Stimulated activated CD8-positive, alpha-beta memory T cell treated with anti-CD3 and anti-CD28 coated beads, Interleukin-4, amount 100 ng/mL, for 1 hour (primary cell): ENCODE results near the gene ADPGK.
A peak's percentile ranks its signal among the peaks of the same experiment; 100 is the strongest.

Experiments
- DNase-seq, 2 donors: peaks; one replicate each; pipeline ENCODE4 v3.0.0-alpha.2; 2020; ENCODE audit warnings: low read depth in 2 of 2, low spot score in 1 of 2

The ADPGK gene

DNA sequence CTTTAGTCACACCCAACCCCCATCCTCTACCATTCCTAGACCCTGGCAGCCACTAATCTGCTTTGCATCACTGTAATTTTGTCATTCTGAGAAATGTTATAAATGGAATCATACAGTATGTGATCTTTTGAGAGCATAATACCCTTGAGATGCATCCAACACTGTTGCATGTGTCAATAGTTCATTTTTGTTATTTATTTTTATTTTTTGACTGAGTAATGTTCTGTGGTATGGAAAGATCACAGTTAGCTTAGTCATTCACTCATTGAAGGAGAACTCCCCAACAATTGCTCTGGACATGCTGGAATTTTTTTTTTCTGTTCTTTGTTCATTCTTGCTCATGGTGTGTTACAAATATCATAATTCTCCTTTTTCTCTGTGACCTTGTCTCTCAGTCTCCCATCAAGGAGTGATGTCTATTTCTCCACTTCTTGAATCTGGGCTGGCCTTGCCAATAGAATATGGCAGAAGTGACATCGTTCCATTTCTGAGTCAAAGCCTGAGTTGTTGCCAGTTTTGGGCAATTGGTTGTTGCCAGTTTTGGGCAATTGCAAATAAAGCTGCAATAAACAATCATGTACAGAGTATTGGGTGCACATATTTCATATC is 6.8 kb upstream of the ADPGK start:
- no peak for DNase-seq

DNA sequence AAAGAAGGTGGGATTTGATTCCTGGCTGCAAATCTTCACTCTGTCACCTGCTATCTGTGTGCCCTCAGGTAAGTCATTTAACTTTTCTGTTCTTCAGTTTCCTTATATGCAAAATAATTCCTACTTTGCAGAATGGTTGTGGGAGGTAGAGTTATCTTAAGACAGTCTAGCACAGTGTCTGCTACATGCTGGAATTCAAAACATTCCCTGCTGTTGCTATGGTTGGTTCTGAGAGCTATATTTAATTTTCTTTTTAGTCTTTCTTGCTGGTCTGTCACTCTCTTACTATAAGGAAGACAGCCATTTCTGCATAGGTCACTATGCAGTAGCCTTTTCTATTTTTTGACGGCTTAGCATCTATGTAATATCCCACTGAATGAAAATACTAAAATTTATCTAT is 4.0 kb upstream of the ADPGK start:
- DNase-seq, result no peak

DNA sequence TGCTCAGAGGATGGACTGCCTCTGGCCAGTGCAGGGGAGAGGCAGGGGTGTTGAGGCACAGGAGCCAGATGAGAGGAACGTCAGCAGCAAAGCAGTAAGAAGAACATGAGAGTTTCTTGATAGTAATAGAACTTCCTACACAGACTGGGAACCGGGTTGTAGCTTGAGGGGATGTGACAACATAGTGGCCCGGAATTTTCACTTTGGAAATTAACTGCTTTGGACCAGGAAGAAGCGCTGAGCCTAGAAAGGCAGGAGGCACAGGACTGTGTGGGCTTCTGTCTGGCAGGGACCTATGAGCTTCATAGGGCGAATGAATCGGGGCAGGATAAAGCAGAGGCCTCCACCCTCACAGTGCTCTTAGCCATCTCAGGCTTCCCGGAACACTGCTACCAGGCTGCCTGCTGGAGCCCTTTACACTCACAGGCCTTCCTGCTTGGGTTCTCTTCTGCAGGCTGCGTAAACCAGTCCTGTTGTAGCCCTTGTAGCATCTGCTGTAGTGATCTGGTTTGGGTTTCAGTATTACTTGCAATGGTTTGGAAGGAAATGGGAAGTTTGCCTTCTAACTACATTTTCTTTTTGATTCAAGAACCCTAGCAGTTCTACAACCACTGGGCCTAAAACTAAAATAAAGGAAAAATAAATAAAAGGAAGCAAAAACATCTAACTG is 3.3 kb upstream of the ADPGK start:
- no peak for DNase-seq

DNA sequence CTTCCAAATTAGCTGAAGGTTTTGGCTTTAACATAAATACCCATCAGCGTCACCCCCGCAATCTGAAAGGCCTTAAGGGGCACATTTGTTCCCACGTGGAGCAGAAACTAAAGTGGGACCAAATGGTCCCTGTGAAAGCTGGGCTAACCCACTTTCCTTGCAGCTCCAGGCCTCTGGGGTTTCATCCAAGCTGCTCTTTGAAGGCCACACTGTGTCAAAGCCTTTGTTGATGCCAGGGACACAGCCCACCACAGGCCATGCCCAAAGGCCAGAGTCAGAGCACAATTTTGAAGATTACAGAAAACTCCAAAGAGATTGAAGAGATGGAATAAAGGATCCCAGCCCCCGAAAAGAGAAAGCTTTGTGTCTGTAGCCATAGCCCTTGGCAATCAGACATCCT is 2.7 kb upstream of the ADPGK start:
- no peak for DNase-seq

DNA sequence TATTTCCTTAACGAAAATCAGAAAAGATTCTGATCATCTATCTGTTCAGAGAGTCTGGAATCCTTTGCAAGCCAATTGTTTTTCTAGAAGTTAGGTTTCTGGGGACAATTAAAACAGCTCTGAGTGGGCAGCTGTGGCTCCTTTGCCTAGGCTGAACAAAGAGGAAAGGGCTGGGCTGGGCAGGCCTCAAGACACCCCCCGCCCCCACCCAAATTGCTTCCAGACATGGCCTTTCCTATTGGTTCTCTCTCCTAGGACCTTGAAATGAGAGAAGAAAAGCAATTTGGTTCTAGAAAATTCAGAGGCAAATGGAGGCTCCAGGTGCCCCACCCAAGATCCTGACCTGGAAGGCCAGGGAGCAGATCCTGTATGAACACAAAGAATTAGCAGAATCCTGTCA is 2.3 kb upstream of the ADPGK start:
- no peak for DNase-seq

DNA sequence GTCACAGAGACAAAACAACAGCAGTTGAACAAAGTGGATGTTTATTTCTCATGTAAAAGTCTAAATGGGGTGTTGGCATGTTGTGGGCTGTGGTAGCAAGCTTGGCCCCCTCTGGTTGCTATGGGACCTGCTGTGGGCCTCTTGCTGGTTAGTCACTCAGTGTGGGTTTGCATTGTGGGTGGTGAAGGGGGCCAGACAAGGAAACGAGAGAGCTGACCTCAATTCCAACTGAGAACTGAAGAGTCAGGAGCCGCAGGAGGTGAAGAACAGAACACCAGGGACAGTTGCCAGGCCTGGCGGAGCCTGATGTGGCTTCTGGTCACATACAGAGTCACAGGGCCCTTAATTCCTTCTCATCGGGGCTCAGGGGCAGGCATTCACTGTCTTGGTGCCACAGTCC is 1.9 kb upstream of the ADPGK start:
- peak in 1 of 2 donors; percentile 35 for DNase-seq

DNA sequence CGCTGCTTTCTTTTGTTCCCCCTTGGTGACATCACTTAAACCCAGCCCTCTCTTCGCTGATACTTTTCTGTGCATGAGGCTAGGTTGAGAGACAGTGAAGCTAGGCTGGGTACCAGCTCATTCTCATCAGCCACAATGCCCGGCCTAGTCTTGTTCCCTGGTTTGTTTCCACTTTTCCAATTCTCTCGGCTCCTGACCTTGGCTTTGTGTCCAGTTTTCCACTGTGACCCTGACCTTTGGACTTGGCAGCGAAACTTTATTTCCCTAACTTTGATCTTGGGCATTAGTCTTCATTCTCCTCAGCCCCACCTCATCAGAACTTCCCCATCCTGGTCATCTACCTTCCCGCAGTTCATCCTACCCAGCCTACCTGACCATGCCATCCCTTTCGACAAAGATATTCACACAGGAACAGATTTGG is 908 bp upstream of the ADPGK start:
- DNase-seq, result no peak

DNA sequence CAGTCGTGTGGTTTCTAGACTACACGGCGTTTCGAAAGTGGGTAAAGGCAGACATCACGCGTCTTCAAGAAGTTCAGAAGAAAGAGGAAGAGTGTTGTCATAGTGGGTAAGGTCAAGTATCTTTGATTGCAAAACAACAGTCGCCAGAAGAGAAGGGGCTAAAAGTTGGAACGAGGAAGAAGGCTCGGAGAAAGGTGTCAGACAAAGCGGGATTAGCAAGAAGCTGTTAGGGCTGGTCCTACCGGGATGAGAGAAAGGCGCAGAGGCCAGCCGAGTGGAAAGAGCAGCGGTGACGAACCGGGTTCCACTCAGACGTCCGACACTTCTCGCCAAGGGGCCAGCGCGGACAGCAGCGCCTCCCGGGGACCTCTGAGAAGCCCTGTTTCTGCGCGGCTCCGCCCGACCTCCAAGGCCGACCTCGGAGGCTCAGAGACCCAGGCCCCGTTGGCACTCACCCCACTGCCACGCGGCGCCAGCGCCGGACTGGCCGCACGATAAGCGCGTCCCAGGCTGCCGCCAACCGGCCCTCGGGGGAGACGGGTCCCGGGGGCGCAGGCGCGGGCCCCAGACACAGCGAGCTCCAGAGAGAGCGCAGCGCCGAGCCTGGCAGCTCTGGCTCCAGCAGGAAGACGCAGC is 436 bp downstream of the ADPGK start:
- DNase-seq, result no peak

DNA sequence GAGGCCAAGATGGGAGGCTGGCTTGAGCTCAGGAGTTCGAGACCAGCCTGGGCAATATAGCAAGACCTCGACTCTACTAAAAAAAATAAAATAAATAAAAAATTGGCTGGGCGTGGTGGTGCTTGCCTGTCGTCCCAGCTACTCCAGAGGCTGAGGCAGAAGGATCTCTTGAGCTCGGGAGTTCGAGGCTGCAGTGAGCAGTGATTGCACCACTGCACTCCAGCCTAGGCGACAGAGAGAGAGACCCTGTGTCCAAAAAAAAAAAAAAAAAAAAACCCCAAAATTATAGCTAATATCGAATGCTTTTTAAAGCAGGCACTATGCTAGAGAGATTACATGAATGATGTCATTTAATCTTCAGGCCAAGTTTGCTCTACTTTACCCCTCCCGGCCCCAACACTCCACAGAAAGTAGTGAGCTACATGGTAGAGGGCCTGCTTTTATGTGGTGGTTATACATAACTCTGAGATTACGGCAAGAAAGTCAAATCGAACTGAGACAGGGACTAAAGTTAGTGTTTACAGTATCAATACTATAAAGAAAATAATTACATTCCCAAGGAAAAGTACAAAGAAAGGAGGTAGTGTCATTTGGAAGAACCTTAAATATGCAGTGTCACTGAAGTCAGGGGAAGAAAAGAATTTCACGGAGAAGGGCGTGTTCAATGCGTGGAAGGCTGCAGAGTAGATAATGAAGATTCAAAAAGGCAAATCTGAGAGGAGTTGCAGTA is 1.1 kb downstream of the ADPGK start:
- DNase-seq, result no peak

DNA sequence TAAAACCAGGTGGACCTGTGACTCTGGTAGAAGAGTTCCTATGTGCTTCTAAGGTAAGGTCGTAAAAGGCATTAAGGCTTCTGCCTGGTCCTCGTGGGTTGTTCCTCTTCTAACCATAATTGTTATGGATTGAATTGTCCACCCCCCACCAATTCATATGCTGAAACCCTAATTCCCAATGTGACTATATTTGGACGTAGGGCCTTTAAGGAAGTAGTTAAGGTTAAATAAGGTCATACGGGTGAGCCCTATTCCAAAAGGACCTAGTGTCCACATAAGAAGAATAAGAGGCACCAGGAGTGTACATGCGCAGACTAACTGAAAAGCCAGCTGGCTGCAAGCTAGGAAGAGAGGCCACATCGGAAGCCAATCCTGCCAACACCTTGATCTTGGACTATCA is 1.9 kb downstream of the ADPGK start:
- DNase-seq, result no peak

DNA sequence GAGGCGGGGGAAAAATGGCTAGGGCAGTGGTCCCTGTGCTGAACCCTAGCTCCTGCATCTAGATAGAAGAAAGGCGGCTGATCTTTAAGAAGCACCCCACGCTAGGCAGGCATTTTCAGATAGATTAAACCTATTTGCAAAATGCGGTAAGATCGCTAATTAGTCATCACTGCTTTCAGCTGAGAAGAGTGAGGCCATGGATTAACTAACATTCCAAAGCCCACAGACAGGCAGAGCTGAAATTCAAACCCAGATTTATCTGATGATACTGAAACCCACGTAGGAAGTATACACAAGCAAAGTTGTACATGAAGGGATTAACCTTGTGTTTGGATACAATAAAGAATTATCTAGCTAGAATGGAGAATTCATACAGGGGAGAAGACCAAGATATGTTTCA is 4.8 kb downstream of the ADPGK start:
- DNase-seq, result no peak

DNA sequence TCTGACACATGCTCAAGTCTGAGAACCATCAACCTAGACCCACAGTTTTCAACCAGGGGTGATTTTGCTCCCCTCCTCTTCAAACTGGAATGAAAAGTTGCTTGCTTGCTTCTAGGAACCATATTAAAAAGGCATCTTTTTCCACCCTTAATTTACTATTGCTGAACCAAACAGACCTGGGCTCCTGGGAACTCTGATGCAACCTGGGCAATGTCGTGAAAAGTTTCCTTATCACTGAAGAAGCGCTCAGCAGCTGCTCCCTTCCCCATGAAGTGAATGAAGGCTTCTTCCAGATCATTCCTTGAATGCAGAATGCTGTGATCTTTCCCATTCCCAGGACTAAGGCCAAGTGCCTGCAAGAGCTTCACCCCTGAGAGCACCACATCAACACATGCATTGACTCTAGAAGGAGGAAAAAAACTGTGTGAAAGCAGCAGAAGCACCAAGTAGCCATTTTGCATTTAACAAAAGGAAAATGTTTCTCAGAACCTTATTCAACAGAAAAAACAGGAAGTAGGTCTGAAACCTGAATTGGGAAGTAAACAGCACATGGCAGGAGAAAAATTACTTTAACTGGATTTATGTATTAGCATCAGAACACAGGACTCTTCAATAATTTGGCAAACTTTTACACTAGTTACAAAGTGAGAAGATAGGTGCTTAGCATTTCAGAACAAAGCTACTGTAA is 8.7 kb downstream of the ADPGK start:
- no peak for DNase-seq

DNA sequence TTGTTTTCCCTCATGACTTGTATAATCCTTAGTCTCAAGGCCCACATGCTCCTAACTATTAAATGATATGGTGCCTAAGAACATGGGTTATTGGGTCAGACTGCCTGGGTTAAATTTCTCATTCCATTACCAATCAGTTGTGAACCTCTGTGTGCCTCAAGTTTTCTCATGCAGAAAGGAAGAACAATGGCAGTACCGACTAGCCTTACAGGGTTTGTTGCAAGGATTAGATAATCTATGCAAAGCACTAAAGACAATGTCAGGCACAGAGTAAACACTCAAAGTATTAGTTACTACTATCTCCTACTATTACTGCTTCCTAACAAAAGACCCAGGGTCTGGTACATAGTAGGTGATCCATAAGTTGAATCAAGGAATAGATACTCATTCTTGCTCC is 12.2 kb downstream of the ADPGK start:
- no peak for DNase-seq

DNA sequence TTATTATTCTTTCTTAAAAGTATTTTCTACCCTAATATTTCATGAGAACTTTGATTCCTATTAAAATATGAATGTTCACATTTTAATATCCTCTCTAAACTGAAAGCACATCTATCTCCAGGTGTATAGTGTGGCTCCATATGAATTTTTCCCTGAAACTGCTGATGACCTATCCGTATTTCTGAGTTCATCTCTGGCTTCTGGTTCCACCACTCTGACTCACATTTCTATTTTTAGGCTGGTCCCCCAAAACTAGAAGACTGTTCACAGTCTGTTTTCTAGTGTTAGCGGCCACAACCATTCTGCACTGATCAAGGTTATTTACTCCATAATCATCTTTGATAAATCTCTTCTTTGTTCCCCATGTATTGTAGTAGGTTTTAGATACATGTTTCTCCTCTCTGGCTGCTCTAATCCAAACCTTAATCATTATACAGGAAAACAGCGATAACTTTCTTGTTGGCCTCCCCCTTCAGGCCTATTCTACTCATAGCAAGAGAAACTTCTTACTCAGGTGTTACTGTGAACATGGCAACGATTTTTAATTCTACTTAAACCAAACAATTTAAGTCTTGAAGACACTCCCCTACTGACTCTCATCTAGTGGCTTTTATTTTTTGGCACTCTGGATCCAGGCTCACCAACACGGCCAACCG is 12.8 kb downstream of the ADPGK start:
- no peak for DNase-seq

DNA sequence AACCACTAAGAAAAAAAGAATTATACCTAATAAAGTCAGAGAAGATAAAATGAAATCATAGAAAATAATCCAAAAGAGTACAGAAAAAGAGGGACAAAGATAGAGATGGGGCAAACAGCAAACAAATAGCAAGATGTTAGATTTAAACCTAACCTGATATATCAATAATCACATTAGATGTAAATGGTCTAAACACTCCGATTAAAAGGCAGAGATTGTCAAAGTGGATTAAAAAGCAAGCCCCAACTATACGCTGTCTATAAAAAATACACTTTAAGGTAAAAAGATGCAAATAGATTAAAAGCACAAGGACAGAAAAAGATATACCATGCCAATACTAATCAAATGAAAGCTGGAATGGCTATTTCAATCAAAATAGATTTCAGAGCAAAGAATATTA is 16.8 kb downstream of the ADPGK start:
- no peak for DNase-seq

DNA sequence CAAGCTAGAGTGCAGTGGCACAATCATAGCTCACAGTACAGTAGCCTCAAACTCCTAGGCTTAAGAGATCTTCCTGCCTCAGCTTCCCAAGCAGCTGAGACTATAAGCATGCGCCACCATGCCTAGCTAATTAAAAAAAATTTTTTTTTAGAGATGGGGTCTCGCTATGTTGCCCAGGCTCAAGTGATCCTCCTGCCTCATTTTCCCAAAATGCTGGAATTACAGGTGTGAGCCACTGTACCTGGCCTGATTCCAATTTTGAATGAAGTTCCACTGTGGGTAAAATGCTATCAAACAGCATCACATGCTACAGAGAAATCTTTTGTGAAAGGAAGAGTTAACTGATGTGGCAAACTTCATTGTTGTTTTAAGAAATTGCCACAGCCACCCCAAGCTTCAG is 17.5 kb downstream of the ADPGK start:
- DNase-seq, result no peak

DNA sequence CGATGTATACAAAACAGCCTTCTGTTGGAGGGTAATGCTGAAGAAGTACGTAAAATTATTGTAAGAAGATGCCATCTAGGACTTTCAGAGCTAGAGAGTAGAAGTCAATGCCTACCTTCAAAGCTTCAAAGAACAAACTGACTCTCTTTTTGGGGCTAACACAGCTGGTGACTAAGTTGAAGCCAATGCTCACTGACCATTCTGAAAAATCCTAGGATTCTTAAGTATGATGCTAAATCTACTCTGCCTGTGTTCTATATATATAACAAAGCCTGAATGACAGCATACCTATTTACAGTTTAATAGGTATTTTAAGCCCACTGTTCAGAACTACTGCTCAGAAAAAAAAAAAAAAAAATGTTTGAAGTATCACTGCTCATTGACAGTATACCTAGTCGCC is 18.9 kb downstream of the ADPGK start:
- no peak for DNase-seq

DNA sequence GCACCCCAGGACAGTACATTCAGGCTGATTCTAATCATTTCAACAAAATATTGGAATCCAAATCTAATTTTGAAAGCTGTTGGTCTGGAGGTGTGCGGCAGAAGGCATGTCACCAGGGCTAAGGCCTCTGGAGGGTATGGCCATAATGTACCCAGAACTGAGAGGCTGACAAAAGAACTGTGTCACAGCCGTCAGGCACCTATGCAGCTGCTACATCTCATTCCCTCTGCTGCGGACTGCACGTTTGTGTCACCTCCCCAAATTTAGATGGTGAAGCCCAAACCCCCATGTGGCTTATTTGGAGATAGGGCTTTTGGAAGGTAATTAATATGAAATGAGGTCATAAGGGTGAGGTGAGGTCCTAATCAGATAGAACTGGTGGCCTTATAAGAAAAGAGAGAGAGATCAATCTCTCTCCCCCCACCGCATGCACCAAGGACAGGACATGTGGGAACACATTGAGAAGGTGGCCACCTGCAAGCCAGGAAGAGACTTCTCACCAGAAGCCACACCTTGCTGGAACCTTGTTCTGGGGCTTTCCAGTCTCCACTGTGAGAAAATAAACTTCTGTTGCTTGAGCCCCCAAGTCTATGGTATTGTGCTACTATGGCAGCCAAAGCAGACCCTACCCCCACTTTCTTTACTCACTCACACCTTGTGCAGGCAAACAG is 22.8 kb downstream of the ADPGK start:
- DNase-seq, result no peak

DNA sequence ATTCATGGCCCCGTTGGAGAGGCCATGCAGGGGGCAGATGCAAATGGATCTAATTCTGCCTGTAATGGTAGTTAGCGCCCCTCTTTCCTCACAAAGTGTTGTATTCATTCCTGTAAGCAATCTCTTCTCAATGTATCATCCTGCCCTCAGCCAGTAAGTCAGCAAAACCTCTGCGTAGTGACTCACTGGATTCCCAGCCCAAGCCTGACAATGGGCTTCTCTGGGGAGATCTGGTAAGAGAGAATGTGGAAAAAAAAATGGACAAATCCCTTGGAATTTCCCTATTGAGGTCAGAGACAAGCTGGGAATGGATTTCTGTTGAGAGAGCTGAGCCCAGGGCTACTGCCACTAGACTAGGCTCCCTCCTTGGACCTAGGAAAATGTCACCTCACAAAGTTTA is 25.4 kb downstream of the ADPGK start:
- DNase-seq, result no peak

DNA sequence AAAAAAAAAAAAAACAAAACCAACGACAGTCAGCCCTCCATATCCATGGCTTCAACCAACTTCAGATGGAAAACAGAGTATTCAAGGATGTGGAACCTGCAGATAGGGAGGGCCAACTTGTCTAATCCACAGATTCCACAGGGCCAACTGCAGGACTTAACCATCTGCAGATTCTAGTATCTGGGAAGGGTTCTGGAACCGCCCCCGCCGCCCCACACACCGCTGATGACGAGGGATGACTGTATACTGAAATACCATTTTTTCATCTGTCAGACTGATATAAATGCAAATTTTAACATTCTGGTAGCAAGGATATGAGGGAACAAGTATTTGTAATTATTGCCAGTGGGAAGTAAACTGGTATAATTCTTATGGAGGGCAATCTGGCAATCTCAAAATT is 29.5 kb downstream of the ADPGK start:
- DNase-seq, result no peak
